ENCODE data around the gene SLC25A10.

Gene SLC25A10

GRCh38 chr17:81706232-81706611, 5.9 kb upstream of the SLC25A10 start:
- Histone ChIP-seq H3K9ac (ENCODE audit: low read depth in 1 of 2, low read length in 2 of 2) (no peak overlapping the region), H3K27me3 (ENCODE audit: control insufficient read depth in 1 of 2, insufficient read depth in 2 of 2, low read length in 2 of 2) (no peaks in the 10 kb centered on the region), H3K9me3 (ENCODE audit: control insufficient read depth in 1 of 2, low read length in 2 of 2) (no peaks in the 10 kb centered on the region), H3K4me3 (ENCODE audit: low read depth in 1 of 2, low read length in 2 of 2) (no peak overlapping the region), H3K36me3 (ENCODE audit: control insufficient read depth in 1 of 2, insufficient read depth in 2 of 2, low read length in 2 of 2) (peaks cover 8 to 46% of the 10 kb centered on the region in 2 donors), H3K27ac (ENCODE audit: low read depth, low read length) (no peak overlapping the region), H3K4me1 (ENCODE audit: control insufficient read depth in 1 of 2, insufficient read depth in 2 of 2, low read length in 2 of 2) (peaks cover 33 to 42% of the 10 kb centered on the region in 2 donors)

- Histone ChIP-seq H3K27ac (ENCODE audit: low read depth, low read length) (no peak overlapping the region), H3K9me3 (ENCODE audit: control insufficient read depth in 1 of 2, low read length in 2 of 2) (no peaks in the 10 kb centered on the region), H3K4me1 (ENCODE audit: control insufficient read depth in 1 of 2, insufficient read depth in 2 of 2, low read length in 2 of 2) (peaks cover 28 to 36% of the 10 kb centered on the region in 2 donors), H3K27me3 (ENCODE audit: control insufficient read depth in 1 of 2, insufficient read depth in 2 of 2, low read length in 2 of 2) (no peaks in the 10 kb centered on the region), H3K4me3 (ENCODE audit: low read depth in 1 of 2, low read length in 2 of 2) (no peak overlapping the region), H3K9ac (ENCODE audit: low read depth in 1 of 2, low read length in 2 of 2) (no peak overlapping the region), H3K36me3 (ENCODE audit: control insufficient read depth in 1 of 2, insufficient read depth in 2 of 2, low read length in 2 of 2) (peaks cover 8 to 39% of the 10 kb centered on the region in 2 donors)
Observed at GRCh38 chr17:81706757-81707624, 5.1 kb upstream of the SLC25A10 start.

DNA sequence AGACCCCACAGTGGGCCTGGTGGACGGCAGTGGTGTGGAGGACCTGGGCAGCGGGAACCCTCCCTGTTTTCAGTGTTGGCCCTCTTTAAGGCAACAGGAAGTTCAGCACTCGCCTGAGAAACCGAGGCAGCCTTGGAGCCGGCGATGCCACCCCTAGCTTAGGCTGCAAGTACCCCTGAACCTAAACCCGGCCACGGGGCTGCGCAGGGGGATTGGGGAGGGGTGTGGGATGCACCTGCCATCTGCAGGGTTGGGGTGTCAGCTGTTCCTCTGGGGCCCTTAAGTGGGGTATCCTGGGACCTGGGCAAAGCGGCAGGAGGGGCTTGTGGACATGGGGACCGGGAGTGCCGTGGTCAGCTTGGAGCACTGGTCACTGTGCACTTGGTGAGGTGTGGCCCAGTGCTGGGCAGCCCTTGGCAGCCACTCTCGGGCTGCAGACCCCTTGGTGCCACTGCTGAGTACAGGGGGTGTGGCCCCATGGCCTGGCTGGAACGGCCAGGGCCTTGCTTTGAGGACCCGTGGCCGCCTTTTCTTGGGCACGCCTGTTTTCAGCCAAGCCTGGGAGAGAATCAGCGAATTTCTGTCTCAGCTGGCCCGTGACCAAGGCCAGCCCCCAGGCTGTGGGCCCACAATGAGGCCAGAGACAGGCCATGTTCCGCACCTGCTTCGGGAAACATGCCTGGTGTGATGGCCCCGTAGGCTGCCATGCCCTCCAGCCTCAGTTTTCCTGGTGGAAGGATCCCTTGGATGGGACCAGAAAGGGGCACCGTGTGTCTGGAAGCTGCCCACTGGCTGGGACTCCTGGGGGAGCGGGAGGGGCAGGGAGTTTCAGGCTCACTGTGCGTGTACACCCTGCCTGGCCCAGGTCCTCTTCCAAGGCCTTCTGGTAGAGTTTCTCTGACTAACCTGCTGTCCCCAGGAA, 4.1 kb upstream of the SLC25A10 start:
- Histone ChIP-seq H3K9ac (ENCODE audit: low read depth in 1 of 2, low read length in 2 of 2) (no peak overlapping the region), H3K9me3 (ENCODE audit: control insufficient read depth in 1 of 2, low read length in 2 of 2) (no peaks in the 10 kb centered on the region), H3K4me3 (ENCODE audit: low read depth in 1 of 2, low read length in 2 of 2) (no peak overlapping the region), H3K27me3 (ENCODE audit: control insufficient read depth in 1 of 2, insufficient read depth in 2 of 2, low read length in 2 of 2) (no peaks in the 10 kb centered on the region), H3K36me3 (ENCODE audit: control insufficient read depth in 1 of 2, insufficient read depth in 2 of 2, low read length in 2 of 2) (peaks cover 8 to 38% of the 10 kb centered on the region in 2 donors), H3K27ac (ENCODE audit: low read depth, low read length) (no peak overlapping the region), H3K4me1 (ENCODE audit: control insufficient read depth in 1 of 2, insufficient read depth in 2 of 2, low read length in 2 of 2) (peaks cover 30 to 32% of the 10 kb centered on the region in 2 donors)

DNA sequence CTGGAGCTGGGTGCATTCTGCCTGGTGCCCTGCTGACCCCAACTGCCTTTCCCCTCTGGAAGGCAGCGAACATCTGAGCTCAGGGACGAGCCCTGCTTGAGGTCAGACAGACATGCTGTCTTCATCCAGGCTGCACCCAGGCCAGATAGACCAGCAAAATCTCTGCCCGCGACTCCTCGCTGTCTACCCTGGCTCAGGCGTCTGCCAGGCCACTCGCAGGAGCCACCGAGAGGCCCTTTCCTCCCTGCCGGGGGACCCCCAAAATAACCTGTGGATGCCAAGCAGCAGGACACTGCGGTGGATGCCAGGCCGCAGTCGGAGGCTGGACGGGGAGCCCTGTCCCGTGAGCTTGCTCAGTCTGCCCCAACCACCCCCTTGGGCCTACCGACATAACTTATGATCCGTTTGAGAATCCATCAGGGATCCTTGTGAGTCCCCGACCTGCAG, 3.3 kb upstream of the SLC25A10 start:
- Histone ChIP-seq H3K27ac (ENCODE audit: low read depth, low read length) (no peak overlapping the region), H3K36me3 (ENCODE audit: control insufficient read depth in 1 of 2, insufficient read depth in 2 of 2, low read length in 2 of 2) (peaks cover 8 to 38% of the 10 kb centered on the region in 2 donors), H3K9ac (ENCODE audit: low read depth in 1 of 2, low read length in 2 of 2) (no peak overlapping the region), H3K27me3 (ENCODE audit: control insufficient read depth in 1 of 2, insufficient read depth in 2 of 2, low read length in 2 of 2) (no peaks in the 10 kb centered on the region), H3K4me3 (ENCODE audit: low read depth in 1 of 2, low read length in 2 of 2) (no peak overlapping the region), H3K4me1 (ENCODE audit: control insufficient read depth in 1 of 2, insufficient read depth in 2 of 2, low read length in 2 of 2) (peaks cover 36 to 39% of the 10 kb centered on the region in 2 donors), H3K9me3 (ENCODE audit: control insufficient read depth in 1 of 2, low read length in 2 of 2) (no peaks in the 10 kb centered on the region)

- Histone ChIP-seq H3K27ac (ENCODE audit: low read depth, low read length) (no peak overlapping the region), H3K36me3 (ENCODE audit: control insufficient read depth in 1 of 2, insufficient read depth in 2 of 2, low read length in 2 of 2) (peaks cover 8 to 30% of the 10 kb centered on the region in 2 donors), H3K4me1 (ENCODE audit: control insufficient read depth in 1 of 2, insufficient read depth in 2 of 2, low read length in 2 of 2) (peaks cover 25 to 40% of the 10 kb centered on the region in 2 donors), H3K9me3 (ENCODE audit: control insufficient read depth in 1 of 2, low read length in 2 of 2) (no peaks in the 10 kb centered on the region), H3K27me3 (ENCODE audit: control insufficient read depth in 1 of 2, insufficient read depth in 2 of 2, low read length in 2 of 2) (no peaks in the 10 kb centered on the region), H3K9ac (ENCODE audit: low read depth in 1 of 2, low read length in 2 of 2) (peak overlapping the region; percentile 40 to 52), H3K4me3 (ENCODE audit: low read depth in 1 of 2, low read length in 2 of 2) (peak overlapping the region; percentile 43 to 58)
Observed at GRCh38 chr17:81710514-81711308, 1.4 kb upstream of the SLC25A10 start.

DNA sequence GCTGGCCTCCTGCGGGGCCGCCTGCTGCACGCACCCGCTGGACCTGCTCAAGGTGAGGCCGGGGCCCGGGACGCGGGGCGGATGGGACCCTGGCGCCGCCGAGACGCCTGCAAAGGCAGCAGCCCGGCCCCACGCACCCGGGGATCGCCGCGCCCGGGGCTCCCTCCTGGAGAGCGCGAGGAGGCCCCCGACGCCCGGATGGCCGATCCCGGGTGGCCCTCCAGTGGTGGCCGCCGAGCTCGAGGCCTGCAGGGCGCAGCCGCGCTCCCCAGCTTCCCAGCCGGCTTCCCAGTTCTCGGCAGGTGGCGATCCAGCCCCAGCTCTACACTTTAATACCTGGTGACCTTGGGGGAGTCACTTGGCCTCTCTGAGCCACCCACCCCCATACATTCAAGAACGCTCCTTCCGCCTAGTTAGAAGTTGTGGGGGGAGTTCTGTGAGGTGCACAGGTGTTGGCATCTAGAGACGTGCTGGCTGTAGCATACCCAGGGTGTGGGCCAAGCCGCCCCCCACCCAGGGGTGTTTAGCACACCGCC, 452 bp downstream of the SLC25A10 start:
- peak overlapping the region; percentile 50 for H3K27ac ChIP-seq (ENCODE audit: low read depth, low read length)
- no peaks in the 10 kb centered on the region for H3K9me3 ChIP-seq (ENCODE audit: control insufficient read depth in 1 of 2, low read length in 2 of 2)
- H3K36me3 ChIP-seq (ENCODE audit: control insufficient read depth in 1 of 2, insufficient read depth in 2 of 2, low read length in 2 of 2) = peaks cover 4 to 17% of the 10 kb centered on the region in 2 donors
- H3K4me1 ChIP-seq (ENCODE audit: control insufficient read depth in 1 of 2, insufficient read depth in 2 of 2, low read length in 2 of 2) = peaks cover 25 to 40% of the 10 kb centered on the region in 2 donors
- H3K4me3 ChIP-seq (ENCODE audit: low read depth in 1 of 2, low read length in 2 of 2) = peak overlapping the region; percentile 66 to 75
- H3K9ac ChIP-seq (ENCODE audit: low read depth in 1 of 2, low read length in 2 of 2) = peak overlapping the region; percentile 70 to 75
- no peaks in the 10 kb centered on the region for H3K27me3 ChIP-seq (ENCODE audit: control insufficient read depth in 1 of 2, insufficient read depth in 2 of 2, low read length in 2 of 2)

- peaks cover 25 to 40% of the 10 kb centered on the region in 2 donors for H3K4me1 ChIP-seq (ENCODE audit: control insufficient read depth in 1 of 2, insufficient read depth in 2 of 2, low read length in 2 of 2)
- H3K4me3 ChIP-seq (ENCODE audit: low read depth in 1 of 2, low read length in 2 of 2) = peak overlapping the region; percentile 66 to 75
- no peaks in the 10 kb centered on the region for H3K9me3 ChIP-seq (ENCODE audit: control insufficient read depth in 1 of 2, low read length in 2 of 2)
- H3K27me3 ChIP-seq (ENCODE audit: control insufficient read depth in 1 of 2, insufficient read depth in 2 of 2, low read length in 2 of 2) = no peaks in the 10 kb centered on the region
- H3K36me3 ChIP-seq (ENCODE audit: control insufficient read depth in 1 of 2, insufficient read depth in 2 of 2, low read length in 2 of 2) = peaks cover 4 to 15% of the 10 kb centered on the region in 2 donors
- H3K27ac ChIP-seq (ENCODE audit: low read depth, low read length) = no peak overlapping the region
- peak overlapping the region; percentile 70 to 75 for H3K9ac ChIP-seq (ENCODE audit: low read depth in 1 of 2, low read length in 2 of 2)
Observed at GRCh38 chr17:81713004-81713555, 996 bp downstream of the SLC25A10 start.

DNA sequence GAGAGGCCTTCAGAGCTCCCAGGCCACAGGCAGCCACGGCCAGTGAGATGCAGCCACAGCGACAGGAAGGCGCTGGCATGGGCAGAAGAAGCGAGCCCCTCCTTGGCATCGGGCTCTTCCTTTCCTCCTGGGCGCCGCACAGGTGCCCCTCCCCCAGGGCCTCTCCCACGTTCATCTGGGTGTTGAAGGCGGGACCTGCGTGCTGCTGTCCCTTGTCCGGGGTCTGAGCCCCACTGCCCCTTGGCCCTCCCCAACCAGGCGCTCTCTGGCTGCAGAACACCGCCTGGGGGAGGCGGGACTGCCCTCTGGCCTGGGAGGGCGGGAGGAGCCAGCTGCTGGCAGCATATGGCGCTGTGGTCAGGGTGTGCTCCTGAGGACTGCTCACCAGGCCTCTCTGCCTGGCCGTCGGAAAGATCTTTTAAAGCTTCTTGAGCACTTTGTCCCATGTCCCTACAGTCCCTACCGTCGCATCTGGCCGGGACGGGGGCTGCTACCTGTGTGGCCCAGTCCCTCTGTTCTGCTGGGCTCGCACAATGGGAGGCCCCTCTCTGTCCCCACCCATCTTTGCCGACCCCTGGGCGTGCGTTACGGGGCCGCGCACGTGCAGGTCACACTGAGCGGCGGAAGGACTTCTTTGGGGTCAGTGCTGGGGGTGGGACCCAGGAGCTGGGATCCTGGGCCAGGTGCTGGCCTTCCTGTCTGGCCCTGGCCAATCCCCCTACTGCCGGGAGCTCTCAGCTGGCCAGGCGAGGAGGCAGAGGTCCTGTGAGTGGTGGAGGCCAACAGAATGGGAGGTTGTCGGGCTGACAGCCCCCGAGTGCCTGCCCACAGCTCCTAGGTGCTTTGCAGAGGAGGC, 1.7 kb downstream of the SLC25A10 start:
- Histone ChIP-seq H3K9ac (ENCODE audit: low read depth in 1 of 2, low read length in 2 of 2) (peak overlapping the region; percentile 70 to 75), H3K27me3 (ENCODE audit: control insufficient read depth in 1 of 2, insufficient read depth in 2 of 2, low read length in 2 of 2) (no peaks in the 10 kb centered on the region), H3K36me3 (ENCODE audit: control insufficient read depth in 1 of 2, insufficient read depth in 2 of 2, low read length in 2 of 2) (peaks cover 4 to 8% of the 10 kb centered on the region in 2 donors), H3K4me1 (ENCODE audit: control insufficient read depth in 1 of 2, insufficient read depth in 2 of 2, low read length in 2 of 2) (peaks cover 25 to 40% of the 10 kb centered on the region in 2 donors), H3K9me3 (ENCODE audit: control insufficient read depth in 1 of 2, low read length in 2 of 2) (no peaks in the 10 kb centered on the region), H3K4me3 (ENCODE audit: low read depth in 1 of 2, low read length in 2 of 2) (peak overlapping the region; percentile 66 to 75), H3K27ac (ENCODE audit: low read depth, low read length) (peak overlapping the region; percentile 3)

Data from duodenal mucosa (tissue), 2 donors.